Measurements from ENCODE around the gene TSC22D2.
A peak's percentile ranks its signal among the peaks of the same experiment; 100 is the strongest.

The TSC22D2 gene

GRCh38 chr3:150390087-150390486, 18.0 kb upstream of the TSC22D2 start:
- no peak for DNase-seq (ENCODE audit: low read depth)
- TF ChIP-seq MAX (IDR thresholded peaks at IDR 0.05; ENCODE audit: low read depth, low read length) (no peak), MYC (IDR thresholded peaks at IDR 0.05; ENCODE audit: low read depth, low read length) (no peak), CTCF (IDR thresholded peaks at IDR 0.05; ENCODE audit: low read depth, low read length) (no peak), POLR2A (IDR thresholded peaks at IDR 0.05; ENCODE audit: extremely low read depth, insufficient read length) (no peak)

GRCh38 chr3:150391161-150391560, 16.9 kb upstream of the TSC22D2 start:
- DNase-seq (ENCODE audit: low read depth), result peak; percentile 33
- no peak for TF ChIP-seq POLR2A (IDR thresholded peaks at IDR 0.05; ENCODE audit: extremely low read depth, insufficient read length)
- no peak for TF ChIP-seq MAX (IDR thresholded peaks at IDR 0.05; ENCODE audit: low read depth, low read length)
- no peak for TF ChIP-seq MYC (IDR thresholded peaks at IDR 0.05; ENCODE audit: low read depth, low read length)
- TF ChIP-seq CTCF (IDR thresholded peaks at IDR 0.05; ENCODE audit: low read depth, low read length), result no peak
- no peak overlapping the region for H3K4me3 ChIP-seq (ENCODE audit: low read depth, low read length)

More at GRCh38 chr3:150390087-150390486, 18.0 kb upstream of the TSC22D2 start:
- no peak overlapping the region for H3K4me3 ChIP-seq (ENCODE audit: low read depth, low read length)

- DNase-seq (ENCODE audit: low read depth), result no peak
- TF ChIP-seq POLR2A (IDR thresholded peaks at IDR 0.05; ENCODE audit: extremely low read depth, insufficient read length), result no peak
- TF ChIP-seq CTCF (IDR thresholded peaks at IDR 0.05; ENCODE audit: low read depth, low read length), result no peak
- no peak for TF ChIP-seq MAX (IDR thresholded peaks at IDR 0.05; ENCODE audit: low read depth, low read length)
- no peak for TF ChIP-seq MYC (IDR thresholded peaks at IDR 0.05; ENCODE audit: low read depth, low read length)
- H3K4me3 ChIP-seq (ENCODE audit: low read depth, low read length), result no peak overlapping the region
Measured at GRCh38 chr3:150393745-150394144, 14.4 kb upstream of the TSC22D2 start.

- DNase-seq (ENCODE audit: low read depth), result no peak
- H3K4me3 ChIP-seq (ENCODE audit: low read depth, low read length), result no peak overlapping the region
- TF ChIP-seq CTCF (IDR thresholded peaks at IDR 0.05; ENCODE audit: low read depth, low read length) (no peak), MAX (IDR thresholded peaks at IDR 0.05; ENCODE audit: low read depth, low read length) (no peak), POLR2A (IDR thresholded peaks at IDR 0.05; ENCODE audit: extremely low read depth, insufficient read length) (no peak), MYC (IDR thresholded peaks at IDR 0.05; ENCODE audit: low read depth, low read length) (no peak)
Measured at GRCh38 chr3:150394606-150395005, 13.5 kb upstream of the TSC22D2 start.

- no peak for DNase-seq (ENCODE audit: low read depth)
- no peak for TF ChIP-seq MAX (IDR thresholded peaks at IDR 0.05; ENCODE audit: low read depth, low read length)
- TF ChIP-seq POLR2A (IDR thresholded peaks at IDR 0.05; ENCODE audit: extremely low read depth, insufficient read length), result no peak
- H3K4me3 ChIP-seq (ENCODE audit: low read depth, low read length), result no peak overlapping the region
Measured at GRCh38 chr3:150396491-150396890, 11.6 kb upstream of the TSC22D2 start.

GRCh38 chr3:150396956-150397550, 11.0 kb upstream of the TSC22D2 start:
- no peak overlapping the region for H3K4me3 ChIP-seq (ENCODE audit: low read depth, low read length)
- TF ChIP-seq POLR2A (IDR thresholded peaks at IDR 0.05; ENCODE audit: extremely low read depth, insufficient read length), result no peak
- no peak for TF ChIP-seq CTCF (IDR thresholded peaks at IDR 0.05; ENCODE audit: low read depth, low read length)
- no peak for DNase-seq (ENCODE audit: low read depth)

All from NB4 (cell line).